Right lobe of liver (tissue), 6 donors: ENCODE data around the gene ZNF189. TPM values are rescaled to one million over a fixed set of nuclear protein-coding genes. Genes with fewer than 3 reads are reported as not detected.

ENCODE experiments used
- ATAC-seq, 4 donors: fragments of 200-7000 bp; cut with Tn5 transposase; one replicate each; pipeline ENCODE4 v1.9.1; 2020; ENCODE audit warnings: mild to moderate bottlenecking in 4 of 4, moderate library complexity in 4 of 4
- DNase-seq, 3 donors: peaks; one replicate each; pipeline ENCODE4 v3.0.0-alpha.2; 2020
- H3K27ac ChIP-seq, 3 donors: fragments of 200-600 bp; one replicate each; pipeline ENCODE4 v1.8.0; 2022
- H3K27me3 ChIP-seq, 2 donors: fragments of 200-600 bp; one replicate each; pipeline ENCODE4 v1.8.0; 2022
- H3K36me3 ChIP-seq, 4 donors: fragments of 200-600 bp; sonication (generic) in 1 of 4; one replicate each; pipeline versions ENCODE4 v1.5.1 to v1.8.0; 2017 to 2022; ENCODE audit warnings: control low read depth in 1 of 4
- H3K4me1 ChIP-seq, 4 donors: fragments of 200-600 bp; sonication (generic) in 1 of 4; one replicate each; pipeline versions ENCODE4 v1.5.1 to v1.8.0; 2017 to 2022; ENCODE audit warnings: control low read depth in 1 of 4
- H3K4me3 ChIP-seq, 3 donors: fragments of 200-600 bp; one replicate each; pipeline ENCODE4 v1.8.0; 2022
- H3K9me3 ChIP-seq, 4 donors: fragments of 200-600 bp; sonication (generic) in 1 of 4; one replicate each; pipeline versions ENCODE4 v1.5.1 to v1.8.0; 2017 to 2022; ENCODE audit warnings: control low read depth in 1 of 4
- CTCF ChIP-seq, 4 donors: fragments of 200-600 bp in 3 of 4; fragments of 450-650 bp in 1 of 4; IDR thresholded peaks; one replicate each; pipeline versions ENCODE4 v1.5.1 to v1.8.0; 2016 to 2022; ENCODE audit warnings: antibody characterized with exemption in 4 of 4, mild to moderate bottlenecking in 2 of 4
- POLR2A ChIP-seq: fragments of 450-650 bp; IDR thresholded peaks from one replicate; pipeline ENCODE4 v1.6.1; 2017; ENCODE audit warnings: antibody characterized with exemption, mild to moderate bottlenecking
- WGBS: methylation state at CpG from one replicate; pipeline ENCODE4 v1.1.6; 2018; ENCODE audit warnings: low coverage, low lambda C conversion rate; ENCODE audit not compliant: insufficient coverage; ENCODE audit errors: missing lambda C conversion rate; 5-methylcytosine and 5-hydroxymethylcytosine counted together
- intact Hi-C, 2 donors: fragments of 100-400 bp; cut with DNase I; formaldehyde crosslinking; loops; one replicate each; pipeline versions ENCODE4 v1.11.2 to v1.14.1; 2022
- total RNA-seq, 6 experiments: library from RNA; depleted of rRNA in 2 of 6; stranded (reverse); fragments of >200 nt in 2 of 6; fragmentation: NEBNext Ultra II Directional in 3 of 6; extraction: Animal tissue kit (Norgen Biotek cat#: 25700) in 3 of 6; gene quantifications; one replicate each; pipeline versions ENCODE4 v1.1.0 to v1.2.4, GENCODE V29; 2016 to 2023
- donor health status: DM: no; HTN: yes; CAD: no.
- donor health status: DM: no; HTN: no; CAD: no.
- donor health status: DM: no; HTN: no; CAD: no.
- donor health status: DM: no; HTN: yes; CAD: no.
- donor health status: DM: no; HTN: yes; CAD: no.

Gene ZNF189
- total RNA-seq, 6 experiments from 2014 or later, result 5.7 to 9.7 (median 8.2) TPM

DNA sequence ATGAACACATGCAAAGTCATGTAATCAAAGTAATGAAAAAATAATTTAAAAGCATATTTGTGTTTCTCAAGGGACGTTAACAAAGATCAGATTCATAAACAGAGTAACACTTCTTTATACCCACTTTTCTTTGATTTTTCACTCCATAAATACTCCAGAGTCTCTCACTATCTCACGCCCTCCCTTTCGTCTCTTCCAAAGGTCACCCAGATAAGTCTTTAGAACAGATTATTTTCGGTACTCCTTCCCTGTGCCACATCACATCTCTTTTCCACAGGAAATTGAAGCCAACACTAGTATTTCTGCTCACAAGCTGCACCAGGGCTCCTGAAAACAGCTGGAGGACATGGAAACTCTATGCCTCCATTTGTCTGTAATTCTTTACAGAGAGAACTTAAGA lies 52.3 kb downstream of the ZNF189 start:
- TF ChIP-seq CTCF (IDR thresholded peaks at IDR 0.05), result no peak
- TF ChIP-seq POLR2A, result no peak
- no peak for DNase-seq
- H3K9me3 ChIP-seq, result no peaks in the 10 kb centered on the region
- H3K27me3 ChIP-seq, result no peaks in the 10 kb centered on the region
- intact Hi-C loops, result no loop called here
- no peak for ATAC-seq
- peaks cover 0 to 4% (median 0%) of the 10 kb centered on the region in 4 donors for H3K4me1 ChIP-seq
- H3K27ac ChIP-seq, result no peak overlapping the region
- no peaks in the 10 kb centered on the region for H3K36me3 ChIP-seq
- H3K4me3 ChIP-seq, result no peak overlapping the region
- 10% methylated on average over 4 of the region's 4 CpGs for WGBS

DNA sequence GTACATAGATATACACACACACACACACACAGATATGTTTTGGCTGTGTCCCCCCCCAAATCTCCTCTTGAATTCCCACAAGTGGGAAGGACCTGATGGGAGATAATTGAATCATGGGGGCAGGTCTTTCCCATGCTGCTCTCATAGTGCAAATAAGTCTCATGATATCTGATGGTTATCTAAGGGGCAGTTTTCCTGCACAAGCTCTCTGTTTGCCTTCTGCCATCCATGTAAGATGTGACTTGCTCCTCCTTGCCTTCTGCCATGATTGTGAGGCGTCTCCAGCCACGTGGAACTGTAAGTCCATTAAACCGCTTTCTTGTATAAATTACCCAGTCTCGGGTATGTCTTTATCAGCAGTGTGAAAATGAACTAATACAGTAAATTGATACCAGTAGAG lies 52.8 kb downstream of the ZNF189 start:
- DNase-seq (no peak), ATAC-seq (no peak)
- no peak overlapping the region for H3K27ac ChIP-seq
- no peaks in the 10 kb centered on the region for H3K9me3 ChIP-seq
- no peak for TF ChIP-seq POLR2A
- no peak for TF ChIP-seq CTCF (IDR thresholded peaks at IDR 0.05)
- intact Hi-C loops, result no loop called here
- no peaks in the 10 kb centered on the region for H3K27me3 ChIP-seq
- no peaks in the 10 kb centered on the region for H3K36me3 ChIP-seq
- WGBS, result 85% methylated on average over 4 of the region's 4 CpGs
- no peak overlapping the region for H3K4me3 ChIP-seq
- H3K4me1 ChIP-seq, result no peaks in the 10 kb centered on the region

DNA sequence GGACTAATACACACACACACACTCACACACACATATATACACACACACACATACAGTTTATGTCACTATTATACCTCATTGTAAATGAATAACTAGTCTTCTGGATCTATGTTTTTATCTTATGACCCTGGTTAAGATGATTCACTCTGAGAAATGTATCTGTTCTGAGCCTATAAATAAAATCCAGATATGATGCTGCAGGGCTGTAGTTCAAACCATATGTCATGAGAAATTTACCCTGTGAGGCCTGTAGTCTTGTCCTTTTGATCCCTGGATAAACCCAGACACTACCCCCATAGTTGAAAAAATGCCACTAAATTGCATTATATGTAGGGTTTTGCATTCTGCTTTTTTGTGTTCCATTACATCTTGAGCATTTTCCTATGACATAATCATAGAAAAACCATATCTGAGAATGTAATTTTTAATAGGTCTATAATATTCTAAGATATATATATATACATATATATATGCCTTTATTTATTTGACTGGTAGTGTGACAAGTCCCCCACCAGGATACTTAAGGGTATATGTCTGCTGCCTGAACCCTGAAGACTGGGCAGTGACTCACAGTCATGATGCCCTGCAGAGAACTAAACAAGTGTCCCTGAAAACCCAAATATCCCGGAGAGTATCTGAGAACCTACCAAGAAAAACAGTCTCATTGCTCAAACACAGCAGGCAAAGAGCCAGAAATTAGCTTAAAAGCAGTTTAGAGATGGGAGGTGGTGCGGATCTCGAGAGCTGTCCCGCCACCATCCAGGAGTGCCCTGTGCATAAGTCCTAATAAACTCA lies 55.3 kb downstream of the ZNF189 start:
- Histone ChIP-seq H3K9me3 (no peaks in the 10 kb centered on the region), H3K4me1 (no peaks in the 10 kb centered on the region), H3K4me3 (no peak overlapping the region), H3K27ac (no peak overlapping the region), H3K27me3 (no peaks in the 10 kb centered on the region), H3K36me3 (no peaks in the 10 kb centered on the region)
- intact Hi-C loops, result no loop called here
- DNase-seq (no peak), ATAC-seq (no peak)
- TF ChIP-seq CTCF (IDR thresholded peaks at IDR 0.05) (no peak), POLR2A (no peak)
- 58% methylated on average over 1 of the region's 4 CpGs for WGBS

DNA sequence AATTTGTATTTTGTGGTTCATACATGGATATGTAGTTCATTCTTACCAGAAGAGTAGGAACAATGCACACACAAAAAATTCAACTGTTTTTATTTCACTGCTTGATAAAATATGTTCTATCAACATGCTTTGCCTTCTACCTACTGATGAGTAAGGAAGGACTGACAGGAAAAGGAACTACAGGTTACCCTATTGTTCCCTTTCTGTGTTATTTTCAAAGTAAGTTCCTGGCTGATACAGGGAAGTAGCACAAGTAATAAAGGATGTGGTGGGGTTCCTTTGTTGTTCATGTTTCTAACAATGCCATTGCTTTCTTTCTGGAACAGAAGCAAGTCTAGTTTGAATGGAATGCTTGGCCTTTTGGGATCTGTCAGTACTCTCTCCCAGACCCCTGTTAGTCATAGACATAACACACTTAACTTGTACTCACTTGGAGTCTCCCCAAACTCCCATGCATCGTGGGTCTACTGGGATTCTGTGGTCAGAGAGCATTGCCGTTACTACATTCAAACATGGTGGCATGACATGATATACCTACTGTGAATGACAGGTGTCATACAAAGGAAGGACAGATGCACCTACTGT lies 57.1 kb downstream of the ZNF189 start:
- Histone ChIP-seq H3K27me3 (no peaks in the 10 kb centered on the region), H3K4me3 (no peak overlapping the region), H3K9me3 (no peaks in the 10 kb centered on the region), H3K27ac (no peak overlapping the region), H3K4me1 (no peaks in the 10 kb centered on the region), H3K36me3 (no peaks in the 10 kb centered on the region)
- 83% methylated on average over 1 of the region's 2 CpGs for WGBS
- no peak for ATAC-seq
- intact Hi-C loops, result loop anchor here in 1 of 2 donors (5.0 kb wide), 1 partner anchor 77 kb away; the partner anchor contains the start of gene RNF20
- TF ChIP-seq CTCF (IDR thresholded peaks at IDR 0.05) (no peak), POLR2A (no peak)
- no peak for DNase-seq
